HG03469 (cell line): Measurements from ENCODE around the gene ENOX1.

ENCODE experiments used
- ATAC-seq: cut with Tn5 transposase; IDR thresholded peaks from one replicate; pipeline ENCODE4 v1.9.1; 2021; ENCODE audit warnings: mild to moderate bottlenecking, moderate library complexity, moderate number of reproducible peaks; ENCODE audit not compliant: unreplicated experiment

The ENOX1 gene

DNA sequence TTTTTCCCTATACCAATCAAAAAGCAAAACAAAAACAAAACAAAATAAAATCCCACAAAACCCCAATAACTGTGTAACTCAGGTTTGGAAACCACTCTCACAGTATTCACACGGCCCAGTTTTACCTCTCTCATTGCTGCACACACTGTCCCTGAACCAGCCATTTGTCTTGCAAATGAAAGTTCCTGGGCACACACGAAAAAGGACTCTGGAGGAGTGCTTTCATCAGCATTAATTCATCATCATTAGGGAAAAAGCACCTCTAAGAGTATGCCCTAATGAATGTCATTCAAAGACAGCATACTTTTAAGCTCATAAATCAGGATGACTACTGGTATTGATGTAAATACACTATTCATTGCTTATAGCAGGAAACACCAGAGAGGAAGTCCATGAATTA is 457.1 kb downstream of the ENOX1 start:
- ATAC-seq: no peak

DNA sequence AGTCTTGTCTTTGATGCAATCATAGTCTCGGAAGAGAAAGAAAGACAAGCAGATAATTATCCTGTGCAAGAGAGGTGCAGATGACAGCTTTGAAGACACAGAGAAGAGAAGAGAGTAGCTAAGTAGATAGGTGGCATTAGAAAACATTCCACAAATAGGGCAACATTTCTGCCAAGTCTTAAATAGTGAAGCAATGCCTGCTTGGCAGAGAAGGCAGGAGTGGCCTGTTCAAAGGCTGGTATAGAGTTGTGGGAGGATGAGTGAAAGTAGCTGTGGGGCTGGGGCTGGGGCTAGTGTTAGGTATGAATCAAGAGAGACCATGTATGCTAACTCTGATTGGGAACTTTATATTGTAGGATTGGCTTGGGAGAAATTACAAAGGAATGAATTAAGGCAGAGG is 457.9 kb downstream of the ENOX1 start:
- no peak for ATAC-seq

DNA sequence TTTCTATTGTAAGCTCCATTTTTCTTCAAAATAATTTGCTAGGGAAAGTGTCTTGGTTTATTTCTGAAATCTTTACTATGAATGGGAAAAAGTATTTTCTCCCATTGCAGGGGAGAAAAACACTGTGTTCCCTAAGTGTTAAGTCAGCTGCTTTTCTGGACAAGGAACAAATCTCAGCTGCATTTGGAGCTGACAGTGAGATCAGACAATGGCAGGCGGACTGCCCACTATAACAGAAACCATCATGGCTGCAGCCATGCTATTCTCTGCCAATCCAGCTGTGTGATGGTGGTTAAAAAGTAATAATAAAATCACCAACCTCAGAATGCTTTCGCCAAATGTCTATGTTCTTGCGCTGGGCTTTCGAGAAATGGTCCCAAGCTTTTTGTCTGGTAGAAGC is 460.7 kb downstream of the ENOX1 start:
- ATAC-seq: no peak

DNA sequence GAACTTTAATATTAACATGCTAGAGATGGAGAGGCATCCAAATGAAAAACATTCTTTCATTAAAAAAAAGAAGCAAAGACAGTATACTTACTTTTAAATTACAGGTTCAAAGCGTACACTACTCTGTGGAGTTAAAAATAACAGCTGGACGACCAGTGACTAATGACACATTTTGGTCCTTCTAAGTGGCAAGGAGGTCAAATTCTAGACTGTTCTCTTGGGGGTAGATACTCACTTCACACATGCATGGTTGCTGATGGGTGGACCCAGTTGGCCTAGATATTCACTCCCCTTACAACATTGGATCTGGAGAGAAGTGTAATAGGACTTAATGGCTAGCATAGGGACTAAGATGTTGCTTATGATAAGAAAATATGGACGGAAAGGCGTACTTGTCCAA is 461.1 kb downstream of the ENOX1 start:
- ATAC-seq: no peak

DNA sequence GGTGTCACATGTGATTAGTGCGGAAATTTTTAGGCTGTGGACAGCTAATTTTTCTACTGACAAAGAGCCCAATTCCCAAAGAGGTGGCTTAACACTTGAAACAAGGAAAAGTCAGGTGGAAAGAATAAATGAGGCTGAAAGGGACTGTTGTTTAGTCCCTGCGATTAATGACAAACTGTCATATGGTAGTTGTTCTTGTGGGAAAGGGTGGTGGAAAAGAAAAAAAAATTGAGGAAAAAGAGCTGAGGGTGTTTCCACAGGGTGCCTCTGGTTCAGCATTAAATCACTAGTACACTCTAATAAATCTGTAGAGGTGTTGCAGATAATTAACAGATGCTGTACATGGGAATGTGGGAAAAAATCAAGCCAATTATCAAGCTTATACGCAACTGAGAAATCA is 462.6 kb downstream of the ENOX1 start:
- ATAC-seq: no peak

DNA sequence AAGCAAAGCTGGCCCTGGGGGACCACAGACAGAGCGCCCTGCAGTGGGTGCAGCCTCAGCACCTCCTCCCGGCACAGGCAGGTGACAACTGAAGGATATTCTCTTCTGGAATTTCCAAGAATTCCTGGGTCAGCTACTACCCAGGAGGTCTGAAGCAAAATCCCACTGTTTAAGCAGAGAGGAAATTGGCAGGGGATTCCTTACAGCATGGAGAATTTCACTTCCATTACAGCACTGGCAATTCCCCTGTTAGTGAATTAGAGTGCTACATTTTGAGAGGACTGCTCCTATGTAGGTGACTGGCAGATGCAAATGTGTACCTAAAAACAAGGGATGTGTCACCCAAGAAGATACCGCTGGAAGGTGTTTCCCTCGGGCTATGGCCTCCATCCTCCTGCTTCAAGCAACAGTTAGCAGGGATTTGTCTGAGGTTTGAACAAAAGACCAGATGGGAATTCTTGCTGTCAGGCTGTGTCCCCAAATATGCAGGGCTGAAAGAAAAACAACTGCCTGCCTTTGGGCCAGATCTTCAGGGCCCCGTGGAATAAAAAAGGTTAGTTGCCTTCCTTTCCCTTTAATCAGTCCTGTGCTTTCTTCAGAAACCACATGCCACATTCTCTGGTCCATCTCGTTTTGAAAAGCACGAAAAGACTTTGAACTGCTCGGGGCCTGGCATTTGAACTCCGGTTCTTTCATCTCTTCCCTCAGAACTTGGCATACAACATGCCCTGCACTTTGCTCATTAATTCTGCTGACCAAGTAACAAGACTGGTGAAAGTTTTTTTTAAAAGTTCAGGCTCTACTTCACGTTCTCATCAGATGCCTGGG is 466.9 kb downstream of the ENOX1 start:
- no peak for ATAC-seq

DNA sequence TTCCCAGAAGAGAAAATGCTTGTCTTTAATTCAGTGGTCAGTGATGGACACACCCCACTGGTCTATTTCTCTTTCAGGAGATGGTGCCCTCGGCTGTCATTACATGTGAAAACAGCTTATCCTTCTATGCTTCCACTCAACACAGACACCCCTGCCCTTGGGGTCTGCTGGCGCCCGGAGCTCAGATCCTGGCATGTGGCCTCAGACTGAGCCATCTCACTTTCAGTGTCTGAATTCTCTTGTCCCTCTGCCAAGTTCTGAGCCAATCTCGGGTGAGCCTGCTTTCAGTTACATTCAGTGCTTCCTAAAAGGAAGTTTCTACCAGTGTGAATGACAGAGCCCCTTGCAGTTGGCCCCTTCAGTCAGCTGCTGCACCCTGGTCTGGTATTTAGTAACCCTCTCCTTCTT is 469.8 kb downstream of the ENOX1 start:
- no peak for ATAC-seq

DNA sequence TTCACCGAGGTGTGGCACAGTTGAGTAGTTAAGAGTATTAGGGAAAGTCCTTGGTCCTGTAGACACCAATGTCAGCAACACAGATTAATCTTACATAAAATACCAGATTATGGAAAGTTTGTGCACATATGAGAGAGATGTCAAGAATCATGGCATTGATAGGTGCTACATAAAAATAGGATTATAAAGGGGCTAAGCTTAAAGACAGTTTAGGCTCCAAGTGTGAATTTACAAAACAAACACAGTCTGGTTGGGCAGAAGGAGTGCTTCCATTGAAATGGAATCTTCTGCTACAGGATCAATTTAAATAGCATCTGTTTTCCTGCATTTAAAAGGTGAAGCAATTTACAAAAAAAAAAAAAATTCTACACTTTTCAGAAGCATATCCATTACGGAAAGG is 470.5 kb downstream of the ENOX1 start:
- no peak for ATAC-seq

DNA sequence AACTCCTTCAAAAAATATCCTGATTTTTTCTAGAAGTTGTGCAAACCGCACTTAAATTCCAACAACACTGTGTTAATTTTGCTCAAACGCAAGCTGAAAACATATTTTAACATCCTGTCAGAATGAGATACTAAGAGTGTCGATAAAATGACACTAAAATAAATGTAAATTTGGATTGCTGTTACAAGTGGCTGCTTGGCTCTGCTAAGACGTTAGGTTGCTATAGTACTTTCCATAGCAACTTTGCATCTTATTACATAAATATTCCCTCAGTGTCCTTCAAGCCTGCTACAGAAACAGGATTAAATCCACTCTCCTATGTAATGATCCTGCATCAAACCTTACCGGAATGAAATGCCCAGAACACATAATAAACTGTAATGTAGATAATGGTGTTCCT is 471.2 kb downstream of the ENOX1 start:
- ATAC-seq: no peak

DNA sequence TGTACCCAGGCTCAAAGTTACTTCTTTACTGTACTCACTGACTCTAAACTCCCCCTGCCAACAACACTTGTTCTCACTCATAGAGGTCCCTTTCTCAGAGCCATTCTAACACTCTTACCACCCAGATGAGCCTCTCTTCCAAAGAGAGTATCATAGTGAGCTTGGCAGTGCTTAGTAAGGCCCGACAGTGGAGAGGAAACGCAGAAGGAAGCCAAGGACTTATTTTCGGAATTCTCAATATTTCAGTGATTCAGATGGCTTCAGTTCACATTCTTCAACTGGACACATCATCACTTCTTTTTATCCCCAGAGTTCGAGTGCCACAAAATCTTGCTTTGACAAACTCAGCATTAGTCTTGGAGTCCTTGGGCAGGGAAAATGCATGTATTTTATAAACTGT is 477.5 kb downstream of the ENOX1 start:
- ATAC-seq: no peak

DNA sequence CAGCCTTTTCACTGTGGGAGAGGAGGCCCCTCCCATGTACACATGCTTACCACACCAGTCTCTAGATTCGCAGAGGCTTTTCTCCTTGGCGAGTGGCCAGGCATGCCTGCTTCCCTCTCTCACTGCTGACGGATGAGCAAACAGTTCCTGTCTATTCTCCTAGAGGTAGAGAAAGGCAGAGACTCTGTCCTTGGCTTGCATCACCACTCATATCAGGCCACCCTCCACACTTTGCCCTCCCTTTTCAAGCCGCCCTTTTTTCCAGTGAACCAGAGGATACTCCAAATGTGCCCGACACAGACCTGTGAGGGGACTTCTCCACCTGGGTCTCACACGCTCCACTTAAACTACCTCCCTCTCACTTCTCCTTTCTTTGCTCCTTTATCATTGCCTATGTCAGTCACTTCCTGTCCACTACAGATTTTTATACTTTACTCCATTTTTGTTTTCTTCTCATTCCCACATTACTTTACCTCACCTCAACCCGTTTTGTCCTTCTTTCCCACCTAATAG is 478.8 kb downstream of the ENOX1 start:
- ATAC-seq: peak; percentile 63

DNA sequence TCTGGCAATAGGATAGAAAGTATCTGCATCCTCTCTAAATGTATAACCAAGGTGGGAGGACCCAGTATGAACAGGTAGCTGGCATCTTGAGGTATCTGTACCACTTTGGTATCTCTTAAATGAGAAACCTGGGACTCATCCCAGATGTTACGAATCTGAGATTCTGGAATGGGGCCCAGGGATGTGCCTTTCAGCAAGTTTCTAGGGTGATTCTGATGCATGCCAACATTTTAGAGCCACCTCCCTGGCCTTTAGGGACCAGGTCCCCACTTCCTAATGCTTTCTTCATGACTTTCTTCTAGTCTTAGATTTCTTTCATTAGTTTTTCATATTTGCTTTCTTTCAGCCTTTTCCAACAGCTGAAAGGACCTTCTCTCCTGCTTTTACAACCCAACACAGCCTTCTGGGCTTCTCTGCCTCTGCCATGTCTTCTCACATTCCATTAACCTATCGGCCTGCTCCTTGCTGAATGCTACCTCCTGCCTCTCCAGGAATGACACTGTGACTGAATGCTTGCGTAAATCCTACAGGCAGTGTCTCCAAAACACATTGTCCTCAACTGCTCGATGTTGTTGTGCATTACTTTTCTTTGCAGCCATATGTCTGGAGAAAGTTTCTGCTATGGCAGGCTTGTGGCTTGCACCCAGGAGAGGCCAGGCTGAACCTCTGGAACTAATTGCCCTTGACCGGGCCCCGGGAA is 479.4 kb downstream of the ENOX1 start:
- ATAC-seq: no peak

DNA sequence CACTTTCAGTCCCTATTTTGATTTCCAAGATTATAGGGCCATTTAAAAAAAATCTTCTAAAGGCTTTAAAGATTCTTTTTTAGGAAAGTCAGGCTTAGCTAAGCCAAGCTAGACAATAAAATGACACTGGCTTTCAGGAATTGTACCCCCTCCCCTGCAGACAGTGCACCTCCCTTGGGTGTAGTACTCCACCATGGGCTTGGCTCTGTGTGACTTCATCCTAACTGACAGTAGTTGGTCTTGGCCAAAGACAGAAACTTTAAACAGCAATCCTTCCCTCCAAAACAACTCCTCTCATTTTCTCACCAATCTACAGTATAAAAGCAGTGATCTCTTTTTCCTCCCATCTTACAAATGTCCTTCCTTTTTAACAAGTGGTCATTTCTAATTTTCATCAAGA is 480.4 kb downstream of the ENOX1 start:
- no peak for ATAC-seq

DNA sequence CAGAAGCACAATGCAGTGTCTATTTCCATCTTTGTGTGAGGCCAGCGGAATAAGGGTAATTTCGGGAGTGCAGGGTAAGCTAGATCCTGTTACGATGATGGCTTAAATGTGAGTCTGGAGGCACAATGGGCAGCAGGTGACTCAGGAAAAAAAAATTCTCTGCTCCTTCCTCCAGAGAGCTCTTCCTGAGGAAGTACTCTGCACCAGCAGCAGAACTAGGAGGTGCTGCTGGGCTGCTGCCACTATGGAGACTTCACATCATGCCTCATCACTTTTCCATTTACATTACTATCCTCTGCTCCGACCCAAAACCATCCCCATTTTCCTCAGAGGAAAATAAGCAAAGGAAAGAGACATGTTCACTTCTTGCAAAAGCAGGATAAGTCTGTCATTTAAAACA is 481.4 kb downstream of the ENOX1 start:
- no peak for ATAC-seq

DNA sequence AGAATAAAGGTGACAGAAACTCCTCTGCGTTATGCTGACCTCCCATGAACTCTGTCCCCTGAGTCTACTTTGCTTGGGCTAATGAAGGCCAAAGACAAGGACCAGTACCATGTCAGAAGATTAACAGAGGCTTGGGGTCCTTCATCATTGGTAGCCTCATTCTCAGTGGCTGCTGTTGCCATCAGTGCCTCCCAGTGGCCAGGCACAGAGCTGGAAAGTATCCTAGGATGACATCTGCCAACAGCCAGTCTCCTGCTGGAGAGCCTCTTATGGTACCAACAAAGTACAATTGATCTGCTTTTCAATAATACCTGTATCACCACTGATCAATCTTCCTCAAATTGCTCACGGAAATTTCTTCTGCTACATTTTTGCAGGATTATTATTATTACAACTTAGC is 481.8 kb downstream of the ENOX1 start:
- ATAC-seq: no peak

DNA sequence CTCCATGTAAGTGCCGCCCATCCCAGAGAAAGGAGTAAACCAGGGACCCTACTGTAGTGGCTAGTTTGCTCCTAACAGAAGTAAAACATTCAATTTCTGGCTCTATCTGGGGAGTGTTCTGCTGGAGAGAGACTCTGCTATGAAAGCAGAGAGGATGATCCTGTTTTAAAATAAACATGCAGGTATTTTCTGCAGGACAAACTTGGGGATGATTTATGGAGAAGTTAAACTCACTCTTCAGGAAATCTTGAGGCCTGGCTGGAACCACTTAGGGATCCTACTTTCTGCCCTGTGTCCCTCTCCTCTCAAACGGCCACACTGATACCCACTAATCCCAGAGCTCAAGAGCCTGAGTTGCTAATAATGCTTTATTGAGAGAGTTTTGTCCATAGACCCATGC is 482.3 kb downstream of the ENOX1 start:
- ATAC-seq: no peak

DNA sequence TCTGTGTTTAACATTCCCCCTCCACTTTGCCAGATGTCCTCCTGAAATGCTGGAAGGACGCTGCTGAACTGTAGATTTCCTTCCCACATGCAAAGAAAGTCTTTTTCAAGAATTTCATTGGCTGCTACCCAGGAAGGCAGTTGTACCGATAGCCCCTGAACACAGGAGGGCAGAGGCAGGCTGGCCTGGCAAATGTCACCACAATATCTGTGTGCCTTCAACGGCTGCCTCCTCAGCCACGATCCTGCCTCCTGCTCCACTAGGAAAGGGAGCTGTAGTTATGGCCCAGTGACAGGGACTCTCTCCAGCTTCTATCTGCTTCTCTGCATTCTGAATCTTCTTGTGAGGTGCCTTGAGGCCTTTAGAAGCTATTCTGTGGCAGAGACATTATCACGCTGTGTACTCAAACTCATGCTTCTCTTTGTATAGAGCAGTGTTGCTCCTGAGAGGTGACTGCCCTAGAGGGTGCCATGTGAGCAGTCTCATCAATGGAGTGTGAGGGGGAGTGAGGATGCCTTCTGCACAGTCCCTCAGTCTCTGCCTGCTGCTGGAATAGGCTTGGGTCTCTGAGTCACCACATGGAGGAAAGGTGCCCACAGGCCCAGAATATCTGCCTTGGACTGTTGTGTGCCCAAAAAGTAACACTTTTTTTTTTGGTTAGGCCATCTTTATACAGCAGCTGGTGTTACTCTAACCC is 483.6 kb downstream of the ENOX1 start:
- ATAC-seq: no peak

DNA sequence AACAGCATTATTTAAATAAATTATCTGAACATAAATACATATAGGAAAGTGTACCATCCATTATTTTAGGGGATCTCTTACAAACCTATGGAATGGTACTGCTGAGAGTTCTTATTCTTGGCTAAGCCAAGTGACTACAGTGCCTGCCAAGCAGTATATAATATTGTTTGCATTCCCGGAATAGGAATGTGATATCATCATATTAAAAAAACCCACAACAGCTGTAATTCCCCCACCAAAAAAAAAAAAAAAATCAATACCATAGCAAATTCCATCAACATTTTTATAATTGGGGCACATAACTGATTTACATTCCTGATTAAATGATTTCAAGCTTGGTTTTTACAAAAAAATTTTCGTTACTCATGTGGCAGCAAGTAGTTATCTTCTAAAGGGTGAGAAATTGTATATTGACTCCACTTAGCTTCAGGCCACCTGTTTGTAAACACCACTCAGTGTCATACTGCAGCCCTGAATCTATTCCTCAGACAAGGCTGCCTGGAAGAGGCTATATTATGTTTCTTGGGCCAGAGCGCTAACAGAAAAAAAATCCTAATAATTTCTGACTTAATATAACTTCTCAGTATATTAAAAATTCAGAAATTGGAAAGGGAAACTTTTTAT is 485.3 kb downstream of the ENOX1 start:
- ATAC-seq: no peak

DNA sequence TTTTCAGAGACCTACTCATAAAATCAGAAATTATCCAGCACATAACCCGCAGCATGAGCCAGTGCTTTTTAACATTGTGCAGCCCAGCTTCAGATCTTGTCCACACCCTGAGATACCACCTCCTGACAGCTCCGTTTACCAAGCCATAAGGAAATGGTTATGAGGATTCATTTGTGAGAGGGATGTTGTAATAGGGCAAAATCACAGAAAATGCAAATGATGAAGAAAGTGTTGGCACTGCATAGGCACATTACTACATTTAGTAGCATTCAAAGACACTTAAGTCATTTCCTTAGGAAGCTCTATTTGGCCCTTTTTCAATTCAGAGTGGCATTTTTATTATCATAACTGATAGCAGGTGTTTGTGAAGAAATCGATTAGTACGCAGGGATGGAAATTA is 485.9 kb downstream of the ENOX1 start:
- no peak for ATAC-seq

DNA sequence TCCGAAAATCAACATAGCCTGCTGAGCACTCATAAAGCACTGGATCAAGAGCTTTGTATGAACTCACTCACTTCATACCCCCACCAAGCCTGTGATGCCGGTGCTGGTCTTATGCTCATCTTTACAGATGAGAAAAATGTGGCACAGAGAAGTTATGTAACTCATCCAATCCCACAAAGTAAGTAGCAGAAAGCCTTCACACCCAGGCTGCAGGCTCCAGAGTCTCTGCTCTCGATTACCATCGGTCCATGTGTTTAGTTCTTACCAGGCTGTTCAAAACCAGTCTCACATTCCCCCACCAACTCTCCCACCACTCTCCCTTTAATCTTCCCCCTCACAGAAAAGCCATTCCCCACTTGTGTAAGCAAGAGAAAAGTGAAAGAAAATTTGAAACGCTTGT is 487.4 kb downstream of the ENOX1 start:
- no peak for ATAC-seq

DNA sequence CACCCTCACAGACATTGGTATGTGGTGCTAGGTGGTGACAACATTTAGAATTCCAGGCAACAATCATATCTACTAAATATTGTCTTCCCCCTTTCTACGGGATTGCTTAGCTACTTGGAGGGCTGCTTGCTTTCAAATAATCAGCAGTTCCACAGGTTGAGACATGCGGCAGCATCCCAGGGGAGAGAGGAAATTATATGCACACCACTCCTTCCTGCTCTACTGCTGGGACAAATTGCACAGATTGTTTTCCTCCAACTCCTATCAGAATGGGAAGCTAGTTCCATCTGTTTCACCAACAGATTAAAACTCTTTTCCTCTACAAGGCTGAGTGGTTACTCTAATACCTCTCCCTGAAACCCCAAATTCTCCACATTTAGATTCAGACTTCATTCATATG is 488.0 kb downstream of the ENOX1 start:
- no peak for ATAC-seq
